HG03521 (cell line): ENCODE data around the gene COL6A2.
"Not testable (repeated sequence)": the region's sequence is repeated elsewhere in the genome, so short reads cannot be mapped to it uniquely, and the experiment has no call there.

Experiments used
- ATAC-seq: cut with Tn5 transposase; IDR thresholded peaks from one replicate; pipeline ENCODE4 v1.9.1; 2021; ENCODE audit warnings: mild to moderate bottlenecking, moderate library complexity; ENCODE audit not compliant: unreplicated experiment

The COL6A2 gene

GRCh38 chr21:46060596-46061061 is 37.3 kb upstream of the COL6A2 start:
- ATAC-seq, result no peak

GRCh38 chr21:46061063-46061462 is 36.8 kb upstream of the COL6A2 start:
- no peak for ATAC-seq

GRCh38 chr21:46061518-46061917 is 36.4 kb upstream of the COL6A2 start:
- no peak for ATAC-seq

- no peak for ATAC-seq
Measured at GRCh38 chr21:46061950-46062349, 36.0 kb upstream of the COL6A2 start.

- no peak for ATAC-seq
Measured at GRCh38 chr21:46062471-46063211, 35.3 kb upstream of the COL6A2 start.

- ATAC-seq, result no peak
Measured at GRCh38 chr21:46063227-46063626, 34.7 kb upstream of the COL6A2 start.

GRCh38 chr21:46063734-46064680 is 33.9 kb upstream of the COL6A2 start:
- no peak for ATAC-seq

GRCh38 chr21:46064870-46065214 is 33.1 kb upstream of the COL6A2 start:
- ATAC-seq, result no peak

GRCh38 chr21:46065215-46065913 is 32.5 kb upstream of the COL6A2 start:
- no peak for ATAC-seq

GRCh38 chr21:46065914-46066551 is 31.9 kb upstream of the COL6A2 start:
- ATAC-seq, result no peak

GRCh38 chr21:46066591-46067331 is 31.2 kb upstream of the COL6A2 start:
- ATAC-seq, result no peak

GRCh38 chr21:46067505-46068201 is 30.3 kb upstream of the COL6A2 start:
- no peak for ATAC-seq

GRCh38 chr21:46068516-46069079 is 29.3 kb upstream of the COL6A2 start:
- no peak for ATAC-seq

GRCh38 chr21:46069166-46069565 is 28.7 kb upstream of the COL6A2 start:
- no peak for ATAC-seq

GRCh38 chr21:46069719-46070279 is 28.1 kb upstream of the COL6A2 start:
- ATAC-seq, result no peak

GRCh38 chr21:46071082-46071481 is 26.8 kb upstream of the COL6A2 start:
- ATAC-seq, result no peak

- not testable (repeated sequence) for ATAC-seq
Measured at GRCh38 chr21:46076724-46077123, 21.2 kb upstream of the COL6A2 start.

GRCh38 chr21:46077674-46078101 is 20.2 kb upstream of the COL6A2 start:
- no peak for ATAC-seq
